Kidney (tissue), 14 donors: Measurements from ENCODE around the gene CETN3. TPM values are rescaled to one million over a fixed set of nuclear protein-coding genes. Genes with fewer than 3 reads are reported as not detected.

Experiments
- DNase-seq, 5 donors: peaks; one replicate each; pipeline ENCODE4 v3.0.0-alpha.2; 2013 to 2020
- FAIRE-seq: peaks from 2 replicates; lab custom pipeline; 2012; peaks lifted over from hg19 to GRCh38; lab: Jason Lieb, UNC
- H3K27ac ChIP-seq, 2 donors: one replicate each; pipeline ENCODE4 v1.7.0; 2013; ENCODE audit warnings: low read depth in 2 of 2, low read length in 2 of 2, inconsistent platforms in 1 of 2
- H3K27me3 ChIP-seq: one replicate; pipeline ENCODE4 v1.7.1; 2013; ENCODE audit warnings: low read length, inconsistent platforms; ENCODE audit not compliant: control insufficient read depth, insufficient read depth
- H3K36me3 ChIP-seq, 3 donors: one replicate each; pipeline versions ENCODE4 v1.7.0 to v1.7.1; 2013; ENCODE audit warnings: low read length in 3 of 3, control low read depth in 1 of 3, inconsistent platforms in 1 of 3; ENCODE audit not compliant: insufficient read depth in 3 of 3, control insufficient read depth in 2 of 3
- H3K4me1 ChIP-seq, 3 donors: one replicate each; pipeline versions ENCODE4 v1.7.0 to v1.7.1; 2013; ENCODE audit warnings: low read length in 3 of 3, inconsistent platforms in 1 of 3, low read depth in 1 of 3; ENCODE audit not compliant: control insufficient read depth in 2 of 3, insufficient read depth in 2 of 3
- H3K4me3 ChIP-seq, 3 donors: one replicate each; pipeline versions ENCODE4 v1.7.0 to v1.8.1; 2013; ENCODE audit warnings: low read length in 3 of 3, control low read depth in 1 of 3, inconsistent platforms in 1 of 3
- H3K9ac ChIP-seq, 3 donors: one replicate each; pipeline versions ENCODE4 v1.7.0 to v1.7.1; 2013; ENCODE audit warnings: low read length in 3 of 3, control low read depth in 1 of 3, inconsistent platforms in 1 of 3
- H3K9me3 ChIP-seq, 3 donors: one replicate each; pipeline versions ENCODE4 v1.7.0 to v1.7.1; 2013; ENCODE audit warnings: low read length in 3 of 3, control low read depth in 1 of 3, inconsistent platforms in 1 of 3; ENCODE audit not compliant: control insufficient read depth in 2 of 3, insufficient read depth in 1 of 3
- CTCF ChIP-seq: IDR thresholded peaks from 3 replicates; pipeline ENCODE4 v1.5.1; 2012; ENCODE audit warnings: mild to moderate bottlenecking, moderate library complexity, borderline replicate concordance; ENCODE audit not compliant: insufficient read depth; ENCODE audit errors: extremely low read depth
- intact Hi-C: fragments of 100-400 bp; cut with DNase I; formaldehyde crosslinking; loops from one replicate; pipeline ENCODE4 v1.11.1; 2022
- polyA plus RNA-seq: library from polyadenylated mRNA; stranded (reverse); fragments of 350-450 nt; fragmentation: Illumina TruSeq; extraction: RNeasy Lipid Tissue Mini Kit (QIAGEN cat#74804); gene quantifications from one replicate; pipeline ENCODE4 v1.2.3, GENCODE V29; 2014; ENCODE audit warnings: low read depth, low replicate concordance; ENCODE audit not compliant: insufficient read depth
- total RNA-seq: library from RNA; stranded (reverse); fragmentation: NEBNext Ultra II Directional; extraction: Animal tissue kit (Norgen Biotek cat#: 25700); gene quantifications from one replicate; pipeline ENCODE4 v1.2.1, GENCODE V29; 2021
- donor health status: control.
- donor health status: control.
- donor health status: control.
- donor health status: control.
- donor health status: control.
- donor health status: DM: yes; HTN: yes; CAD: no.
- donor health status: Normal renal cell carcinoma (clear cell type).

Gene CETN3
- total and polyA plus RNA-seq, 2 donors from 2014 or later: 19.8 to 50.0 TPM

GRCh38 chr5:90440644-90441043, 31.1 kb upstream of the CETN3 start:
- H3K4me3 ChIP-seq: no peak overlapping the region
- H3K9ac ChIP-seq: no peak overlapping the region
- FAIRE-seq (no peak), DNase-seq (no peak)
- H3K36me3 ChIP-seq: no peaks in the 10 kb centered on the region
- no peaks in the 10 kb centered on the region for H3K27me3 ChIP-seq
- H3K4me1 ChIP-seq: no peaks in the 10 kb centered on the region
- intact Hi-C loops: no loop called here
- no peaks in the 10 kb centered on the region for H3K9me3 ChIP-seq
- H3K27ac ChIP-seq: no peak overlapping the region
- no peak for TF ChIP-seq CTCF

- no peaks in the 10 kb centered on the region for H3K4me1 ChIP-seq
- no peaks in the 10 kb centered on the region for H3K9me3 ChIP-seq
- no peaks in the 10 kb centered on the region for H3K27me3 ChIP-seq
- no peak for TF ChIP-seq CTCF
- H3K4me3 ChIP-seq: no peak overlapping the region
- no peak overlapping the region for H3K27ac ChIP-seq
- DNase-seq (no peak), FAIRE-seq (no peak)
- H3K9ac ChIP-seq: no peak overlapping the region
- intact Hi-C loops: no loop called here
- no peaks in the 10 kb centered on the region for H3K36me3 ChIP-seq
These were observed 28.5 kb upstream of the CETN3 start for GRCh38 chr5:90438100-90438499.

GRCh38 chr5:90437663-90438062, 28.1 kb upstream of the CETN3 start:
- no peak for TF ChIP-seq CTCF
- DNase-seq: no peak
- no peaks in the 10 kb centered on the region for H3K4me1 ChIP-seq
- H3K27me3 ChIP-seq: no peaks in the 10 kb centered on the region
- no peaks in the 10 kb centered on the region for H3K36me3 ChIP-seq
- FAIRE-seq: no peak
- H3K9ac ChIP-seq: no peak overlapping the region
- intact Hi-C loops: no loop called here
- no peak overlapping the region for H3K4me3 ChIP-seq
- H3K9me3 ChIP-seq: no peaks in the 10 kb centered on the region
- H3K27ac ChIP-seq: no peak overlapping the region

- H3K9me3 ChIP-seq: no peaks in the 10 kb centered on the region
- no peaks in the 10 kb centered on the region for H3K36me3 ChIP-seq
- H3K27me3 ChIP-seq: no peaks in the 10 kb centered on the region
- peak; percentile 56 for TF ChIP-seq CTCF
- no peak overlapping the region for H3K4me3 ChIP-seq
- H3K9ac ChIP-seq: no peak overlapping the region
- FAIRE-seq: no peak
- H3K4me1 ChIP-seq: no peaks in the 10 kb centered on the region
- H3K27ac ChIP-seq: no peak overlapping the region
- DNase-seq: peak in 4 of 5 donors; percentile 26 to 58 (median 36)
- intact Hi-C loops: no loop called here
These were observed 24.7 kb upstream of the CETN3 start for GRCh38 chr5:90434116-90434714.
